HG02884 (cell line): Measurements from ENCODE around the gene FLOT2.
"Not testable (repeated sequence)": the region's sequence is repeated elsewhere in the genome, so short reads cannot be mapped to it uniquely, and the experiment has no call there.

ENCODE experiments used
- ATAC-seq: cut with Tn5 transposase; IDR thresholded peaks from one replicate; pipeline ENCODE4 v1.9.1; 2021; ENCODE audit warnings: mild to moderate bottlenecking, moderate library complexity; ENCODE audit not compliant: unreplicated experiment

FLOT2 gene

DNA sequence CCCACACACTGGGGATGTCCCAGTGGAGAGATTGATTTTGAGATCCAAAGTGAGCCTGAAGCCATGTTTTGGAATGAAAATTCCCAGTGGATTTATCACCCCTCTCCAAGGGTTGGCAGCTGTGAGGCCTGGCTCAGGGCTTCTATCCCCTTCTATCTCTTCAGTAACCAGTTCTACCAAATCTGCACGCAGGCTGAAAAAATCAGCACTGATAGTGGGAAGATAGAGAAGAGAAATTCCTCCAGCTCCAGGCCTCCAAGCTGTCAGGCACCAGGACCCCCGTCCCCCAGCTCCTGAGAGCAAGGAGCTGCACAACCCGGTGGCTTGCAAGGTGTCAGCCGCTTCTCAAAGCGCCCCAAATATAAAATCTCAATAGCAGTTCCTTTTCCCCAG, 1.0 kb downstream of the FLOT2 start:
- ATAC-seq, result no peak

DNA sequence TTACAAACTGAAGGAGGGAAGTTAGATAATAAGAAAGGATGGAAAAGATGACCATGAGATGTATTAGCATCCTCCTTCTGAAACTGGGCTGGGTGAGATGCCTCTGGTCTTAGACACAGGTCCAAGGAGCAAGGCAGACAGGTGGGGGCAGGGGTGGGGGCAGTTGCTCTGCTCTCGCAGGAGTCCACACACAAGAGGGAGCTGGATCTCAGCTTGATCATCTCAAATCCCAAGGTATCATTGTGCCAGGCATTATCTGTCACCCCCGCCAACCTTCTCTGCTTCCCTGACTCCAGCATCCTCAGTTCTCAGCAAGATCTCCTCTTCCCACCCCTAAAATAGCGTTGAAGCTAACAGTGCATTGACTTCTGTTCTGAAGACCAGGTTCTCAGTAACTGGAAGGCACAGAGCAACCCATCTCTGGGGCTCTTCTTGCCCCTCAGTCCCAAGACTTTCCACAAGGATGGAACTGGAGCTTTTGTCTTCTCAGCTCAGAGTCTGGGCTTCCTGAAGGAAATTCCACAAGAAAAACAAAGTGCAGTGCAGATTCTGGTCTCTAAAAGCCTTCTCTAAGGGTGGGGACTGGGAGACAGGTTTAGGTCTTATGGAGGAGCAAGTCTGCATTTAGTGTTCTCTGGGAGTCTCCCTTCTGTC, 1.6 kb downstream of the FLOT2 start:
- ATAC-seq, result no peak

DNA sequence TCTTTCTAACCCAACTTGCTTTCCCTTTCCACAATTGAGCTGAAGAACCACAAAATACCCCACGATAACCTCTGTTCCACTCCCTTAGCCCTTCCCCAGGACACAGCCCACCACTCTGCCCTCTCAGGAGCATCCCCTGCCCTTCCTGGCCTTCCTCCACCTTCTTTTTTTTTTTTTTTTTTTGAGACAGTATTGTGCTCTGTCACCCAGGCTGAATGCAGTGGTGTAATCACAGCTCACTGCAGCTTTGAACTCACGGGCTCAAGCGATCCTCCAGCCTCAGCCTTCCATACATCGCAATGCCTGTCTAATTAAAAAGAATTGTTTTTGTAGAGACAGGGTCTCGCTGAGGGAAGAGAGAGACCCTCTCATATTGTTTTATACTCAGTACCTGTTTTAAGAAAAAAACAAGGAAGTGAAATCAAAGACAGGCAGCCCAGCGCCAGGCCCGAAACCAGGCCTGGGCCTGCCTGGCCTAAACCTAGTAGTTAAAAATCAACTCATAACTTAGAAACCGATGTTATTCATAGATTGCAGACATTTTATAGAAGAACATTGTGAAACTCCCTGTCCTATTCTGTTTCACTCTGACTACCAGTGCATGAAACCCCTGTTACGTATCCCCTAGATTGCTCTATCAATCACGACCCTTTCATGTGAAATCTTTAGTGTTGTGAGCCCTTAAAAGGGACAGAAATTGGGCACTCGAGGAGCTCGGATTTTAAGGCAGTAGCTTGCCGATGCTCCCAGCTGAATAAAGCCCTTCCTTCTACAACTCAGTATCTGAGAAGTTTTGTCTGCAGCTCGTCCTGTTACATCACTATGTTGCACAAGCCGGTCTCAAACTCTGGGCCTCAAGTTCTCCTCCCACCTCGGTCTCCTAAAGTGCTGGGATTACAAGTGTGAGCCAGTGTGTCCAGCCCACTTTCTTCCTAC, 4.0 kb downstream of the FLOT2 start:
- not testable (repeated sequence) for ATAC-seq

DNA sequence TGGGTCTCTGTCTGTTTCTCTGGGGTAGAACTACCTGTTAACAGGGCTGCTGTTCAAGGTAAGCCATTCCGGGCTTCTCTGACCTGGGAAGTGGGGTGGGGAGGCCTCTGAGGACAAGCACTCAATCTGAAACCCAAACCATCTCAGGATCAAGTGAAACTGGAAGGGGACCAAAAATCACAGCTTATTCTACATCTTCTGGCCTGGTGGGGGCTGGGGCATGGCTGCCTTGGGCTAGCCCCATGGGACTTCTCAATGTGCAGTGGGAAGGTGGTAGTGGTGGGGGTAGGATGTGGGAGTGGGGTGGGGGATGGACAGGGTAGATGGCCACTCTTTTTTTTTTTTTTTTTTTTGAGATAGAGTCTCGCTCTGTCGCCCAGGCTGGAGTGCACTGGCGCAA, 5.5 kb downstream of the FLOT2 start:
- ATAC-seq, result no peak

DNA sequence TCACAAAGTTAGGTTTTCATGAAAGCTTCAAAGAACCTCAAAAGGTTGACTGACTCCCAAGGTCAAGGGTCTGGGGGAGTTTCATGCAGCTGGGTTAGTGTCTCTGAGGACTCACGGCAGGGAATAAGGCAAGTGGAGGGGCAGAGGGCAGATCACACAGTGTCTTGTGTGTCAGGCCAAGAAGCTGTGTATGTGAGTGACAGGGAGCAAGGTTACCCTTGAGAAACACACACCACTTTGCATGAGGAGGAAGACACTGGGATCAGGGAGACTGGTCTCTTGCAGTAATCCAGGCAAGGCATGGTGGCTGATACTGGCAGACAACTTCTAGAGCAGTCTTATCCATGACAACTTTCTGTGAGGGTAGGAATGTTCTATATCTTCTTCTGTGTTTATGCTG, 6.3 kb downstream of the FLOT2 start:
- no peak for ATAC-seq

DNA sequence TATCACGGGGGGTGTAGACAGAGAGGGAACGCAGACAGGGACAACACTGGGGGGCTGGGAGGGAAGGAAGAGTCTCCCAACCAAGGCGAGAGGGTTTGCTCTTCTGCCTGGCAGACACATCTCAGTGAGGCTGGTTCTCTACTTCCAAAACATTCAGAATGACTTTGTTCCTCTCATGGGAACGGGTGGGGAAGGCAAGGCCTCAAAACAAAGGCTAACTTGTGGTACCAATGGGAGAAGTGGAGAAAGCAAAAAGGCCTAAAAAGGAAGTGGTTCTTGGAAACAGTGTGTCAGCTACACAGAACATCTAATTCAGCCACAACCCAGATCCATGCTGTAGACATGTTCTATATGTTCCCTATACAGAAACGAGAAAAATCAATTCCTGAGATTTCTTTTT, 7.5 kb downstream of the FLOT2 start:
- ATAC-seq, result no peak

DNA sequence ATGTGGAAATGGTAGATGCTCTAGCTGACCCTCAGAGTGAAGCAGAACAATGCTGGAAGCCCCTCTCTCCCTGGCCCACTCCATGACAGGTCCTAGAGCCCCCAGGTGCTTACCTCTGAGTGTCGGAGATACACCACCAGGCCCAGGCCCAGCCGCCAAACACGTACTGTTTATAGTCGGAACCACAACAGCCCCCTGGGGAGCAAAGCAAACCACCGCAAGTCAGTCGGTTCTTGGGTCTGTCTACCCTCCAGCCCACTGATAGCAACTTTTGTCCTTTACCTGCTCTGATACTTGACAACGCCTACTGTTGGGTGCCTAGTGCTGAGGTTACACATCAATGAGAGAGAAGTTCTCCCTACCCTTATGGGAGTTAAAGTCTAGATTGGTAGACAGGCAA, 8.7 kb downstream of the FLOT2 start:
- no peak for ATAC-seq

DNA sequence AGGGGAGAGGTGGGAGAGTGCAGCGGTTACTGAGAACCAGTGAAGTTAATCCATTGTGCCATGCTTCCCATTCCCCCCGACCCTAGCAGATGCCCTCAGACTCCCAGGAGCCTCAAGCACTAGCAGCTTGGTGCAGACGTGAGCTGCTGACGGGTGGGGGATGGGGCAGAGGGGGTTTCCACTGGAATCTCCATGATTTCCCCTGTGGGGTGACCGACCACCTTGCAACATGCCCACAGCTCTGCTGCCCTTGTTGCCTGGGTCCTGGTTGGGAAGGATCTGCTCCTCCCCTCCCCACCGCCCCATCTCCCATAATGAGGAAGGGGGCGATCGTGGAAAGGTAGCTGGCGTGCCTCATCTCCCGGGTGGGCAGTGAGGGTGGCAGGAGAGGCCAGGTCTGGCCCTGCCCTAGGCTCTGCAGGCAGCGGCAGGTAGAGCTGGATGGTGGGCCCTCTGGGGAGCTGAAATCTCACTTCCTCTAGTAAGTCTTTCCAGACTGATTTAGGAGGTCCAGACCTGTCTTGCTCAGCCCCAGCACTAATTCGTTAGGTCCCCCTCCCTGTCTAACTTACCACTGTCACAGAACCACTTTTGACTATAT, 9.6 kb downstream of the FLOT2 start:
- no peak for ATAC-seq

DNA sequence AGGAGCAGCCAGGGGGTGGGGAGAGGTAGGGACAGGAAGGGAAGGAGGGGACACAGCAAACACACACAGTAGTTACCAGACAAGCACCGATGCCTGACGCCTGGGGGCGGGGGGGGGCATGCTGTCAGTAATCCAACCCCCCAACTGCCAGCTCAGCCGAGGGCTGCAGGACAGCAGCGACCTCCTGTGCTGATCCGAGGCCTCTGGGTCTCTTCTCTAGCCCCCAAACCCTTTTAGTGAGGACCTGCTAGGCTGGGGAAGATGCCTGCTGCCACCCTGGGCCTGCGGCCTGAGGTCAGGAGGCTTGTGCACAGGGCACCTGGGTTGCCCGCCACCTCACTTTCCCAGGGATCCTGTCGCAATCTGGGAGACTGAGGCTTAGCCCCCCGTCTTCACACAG, 11.6 kb downstream of the FLOT2 start:
- no peak for ATAC-seq

DNA sequence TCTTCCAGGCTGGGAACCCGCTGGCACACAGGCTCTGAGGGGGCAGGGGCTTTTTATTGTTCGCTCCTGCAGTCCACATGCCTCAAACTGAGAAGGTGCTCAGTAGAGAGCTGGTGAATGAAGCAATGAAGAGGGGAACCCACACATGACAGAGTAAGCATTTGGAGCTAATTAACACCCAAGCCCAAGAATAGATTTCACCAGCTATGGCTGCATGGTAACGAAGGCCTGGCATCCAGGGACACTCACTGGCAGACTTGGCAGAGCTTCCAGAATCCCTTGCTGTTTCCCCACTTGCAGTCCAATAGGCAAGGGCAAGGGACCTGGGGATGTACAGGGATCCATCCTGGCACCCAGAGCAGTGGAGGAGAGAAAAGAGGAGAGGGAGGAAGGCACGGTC, 12.2 kb downstream of the FLOT2 start:
- ATAC-seq, result no peak

DNA sequence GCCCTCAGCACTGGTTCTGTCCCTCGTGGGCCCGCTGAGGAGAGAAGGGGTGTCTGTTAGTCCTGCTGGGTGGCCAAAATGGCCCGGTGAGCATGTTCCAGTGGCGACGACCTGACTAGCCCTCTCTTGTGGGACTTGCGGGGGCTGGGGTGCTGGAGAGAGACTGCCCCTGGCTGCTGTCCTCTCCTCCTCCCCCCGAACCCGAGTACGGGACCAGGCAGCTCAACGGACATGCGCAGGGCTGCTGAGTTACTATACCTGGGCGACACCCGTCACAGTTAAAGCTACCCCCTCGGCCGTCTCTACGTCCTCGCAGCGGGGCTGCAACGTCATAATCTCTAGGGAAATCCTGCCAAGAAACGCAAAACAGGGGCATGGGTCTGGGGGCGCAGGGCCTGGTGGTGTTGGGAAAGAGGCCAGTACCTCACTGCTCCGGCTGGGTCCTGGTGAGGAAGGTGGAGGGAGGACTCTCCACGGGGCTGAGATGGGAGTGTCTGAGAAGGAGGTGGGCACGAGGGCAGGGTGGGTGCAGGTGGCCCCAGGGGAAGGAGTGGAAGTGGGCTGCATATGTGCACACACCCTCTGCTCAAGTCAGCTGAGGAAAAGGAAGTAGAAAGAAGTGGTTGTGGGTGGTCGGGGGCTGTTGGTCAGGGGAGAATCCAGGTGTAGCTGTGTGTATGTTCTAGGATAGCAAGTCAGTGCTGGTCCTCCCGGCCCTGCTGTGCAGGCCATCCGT, 13.4 kb downstream of the FLOT2 start:
- ATAC-seq, result no peak

DNA sequence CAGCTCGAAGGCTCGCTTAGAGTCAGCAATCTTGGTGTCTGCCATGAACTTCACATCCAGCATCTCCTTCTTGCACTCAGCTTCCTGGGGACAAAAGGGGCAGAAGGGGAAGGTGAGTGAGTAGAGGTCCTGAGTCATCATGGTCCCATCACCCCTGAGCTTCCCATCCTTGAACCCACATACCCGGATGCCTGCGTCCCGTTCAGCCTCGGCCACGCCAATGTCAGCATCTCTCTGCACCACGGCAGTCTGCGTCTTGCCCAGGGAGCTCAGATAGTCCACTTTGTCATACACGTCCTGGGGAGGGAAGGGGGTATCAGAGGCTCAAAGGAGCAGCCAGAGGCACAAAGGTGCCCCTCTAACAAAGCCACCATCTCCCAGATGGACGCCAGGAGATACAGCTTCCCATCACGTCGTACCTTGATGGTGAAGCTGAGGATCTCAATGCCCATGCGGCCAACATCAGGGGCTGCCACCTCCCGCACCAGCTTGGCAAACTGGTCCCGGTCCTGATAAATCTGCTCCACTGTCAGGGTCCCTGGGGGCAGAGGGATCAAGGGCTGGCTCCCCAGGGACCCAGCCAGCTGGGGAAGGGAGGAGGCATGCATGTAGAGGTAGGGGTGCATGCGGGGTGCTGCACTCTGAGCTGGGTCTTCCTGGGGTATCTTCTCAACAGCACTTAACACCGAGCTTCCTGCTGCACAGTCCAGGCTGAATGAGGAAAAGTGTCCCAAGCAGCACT, 15.2 kb downstream of the FLOT2 start:
- no peak for ATAC-seq

DNA sequence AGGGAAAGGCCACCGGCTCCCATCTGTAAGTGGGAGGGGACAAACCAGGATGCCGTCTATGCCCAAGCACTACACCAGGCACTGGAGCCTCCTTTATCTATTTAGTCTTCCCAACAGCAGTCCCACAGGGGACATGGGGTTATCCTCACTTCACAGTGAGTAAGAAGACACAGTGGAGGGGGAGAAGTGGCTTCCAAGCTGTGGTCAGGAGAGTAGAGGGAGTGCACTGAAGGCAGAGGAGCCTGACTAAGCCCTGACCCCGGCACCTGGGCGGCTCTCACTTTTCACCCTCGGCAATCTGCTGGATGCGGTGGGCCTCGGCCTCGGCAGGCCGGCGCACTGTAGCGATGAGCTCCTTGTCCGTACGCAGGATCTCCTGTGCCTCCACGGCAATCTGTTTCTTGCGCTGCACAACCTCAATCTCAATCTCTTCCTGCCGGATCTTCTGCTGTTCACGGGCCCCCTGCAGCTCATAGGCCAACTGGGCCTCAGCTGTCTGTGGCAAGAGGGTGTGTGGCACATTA, 15.9 kb downstream of the FLOT2 start:
- ATAC-seq, result no peak

DNA sequence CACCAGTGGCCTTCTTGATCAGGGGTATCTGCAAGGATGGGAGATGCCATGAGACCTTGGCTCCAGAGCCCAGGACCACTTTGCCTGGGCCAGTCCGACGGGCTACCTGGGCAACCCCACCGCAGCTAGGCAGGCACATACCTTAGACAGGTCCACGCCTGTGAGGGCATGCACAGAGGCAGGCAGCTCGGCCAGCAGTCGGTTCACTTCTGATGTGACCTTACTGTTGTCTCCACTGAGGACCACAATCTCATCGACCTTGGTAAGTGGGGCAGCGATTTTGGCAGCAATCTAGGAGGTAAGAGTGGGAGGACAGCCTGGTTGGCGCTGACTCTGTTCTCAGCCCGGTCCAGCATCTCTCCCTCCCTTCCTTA, 17.0 kb downstream of the FLOT2 start:
- no peak for ATAC-seq

DNA sequence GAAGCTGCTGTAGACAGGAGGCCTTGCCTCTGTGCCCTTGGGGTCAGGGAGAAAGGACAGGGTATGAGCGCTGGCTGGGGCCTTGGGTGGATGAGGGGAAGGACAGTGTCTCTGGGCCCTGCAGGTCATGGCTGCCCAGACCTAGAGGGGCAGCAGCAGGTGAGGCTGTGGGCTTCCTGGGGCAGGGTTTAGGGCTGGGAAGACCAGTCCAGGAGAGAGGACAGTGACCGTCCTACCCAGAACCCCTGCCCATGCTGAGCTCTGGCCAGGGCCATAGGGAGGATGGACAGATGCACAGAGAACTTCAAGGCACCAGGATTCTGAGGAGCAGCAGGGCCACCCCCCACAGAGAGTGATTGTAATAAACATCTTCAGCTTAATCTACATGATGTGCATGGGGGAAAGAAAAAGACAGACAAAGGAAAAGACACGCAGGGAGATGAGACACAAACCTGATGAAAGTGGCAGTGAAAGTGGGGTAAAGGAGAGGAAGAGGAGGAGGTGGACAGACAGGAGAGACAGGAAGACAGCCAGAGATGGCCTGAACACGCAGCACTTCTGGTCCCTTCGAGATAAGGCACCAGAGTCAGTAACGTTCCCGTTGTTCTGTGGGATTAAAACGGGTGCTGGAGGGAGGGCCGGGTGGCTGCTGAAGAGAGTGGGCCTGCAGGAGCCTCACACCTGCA, 17.5 kb downstream of the FLOT2 start:
- no peak for ATAC-seq

DNA sequence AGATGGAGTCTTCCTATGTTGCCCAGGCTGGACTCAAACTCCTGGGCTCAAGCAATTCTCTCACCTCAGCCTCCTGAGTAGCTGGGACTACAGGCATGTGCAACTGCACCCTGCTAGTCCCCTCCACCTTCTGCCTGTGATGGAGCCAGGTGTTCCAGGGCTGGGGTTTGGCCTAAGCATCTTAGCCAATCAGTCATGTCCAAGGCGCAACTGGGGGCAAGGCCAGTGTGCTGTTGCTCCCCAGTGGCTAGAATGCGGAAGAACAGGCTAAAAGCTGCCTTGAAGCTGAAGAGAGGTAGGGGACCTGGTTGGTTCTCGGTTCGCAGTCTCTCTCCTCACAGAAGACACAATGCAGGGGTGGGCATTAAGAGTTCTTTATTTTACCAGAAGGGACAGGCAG, 18.6 kb downstream of the FLOT2 start:
- no peak for ATAC-seq

DNA sequence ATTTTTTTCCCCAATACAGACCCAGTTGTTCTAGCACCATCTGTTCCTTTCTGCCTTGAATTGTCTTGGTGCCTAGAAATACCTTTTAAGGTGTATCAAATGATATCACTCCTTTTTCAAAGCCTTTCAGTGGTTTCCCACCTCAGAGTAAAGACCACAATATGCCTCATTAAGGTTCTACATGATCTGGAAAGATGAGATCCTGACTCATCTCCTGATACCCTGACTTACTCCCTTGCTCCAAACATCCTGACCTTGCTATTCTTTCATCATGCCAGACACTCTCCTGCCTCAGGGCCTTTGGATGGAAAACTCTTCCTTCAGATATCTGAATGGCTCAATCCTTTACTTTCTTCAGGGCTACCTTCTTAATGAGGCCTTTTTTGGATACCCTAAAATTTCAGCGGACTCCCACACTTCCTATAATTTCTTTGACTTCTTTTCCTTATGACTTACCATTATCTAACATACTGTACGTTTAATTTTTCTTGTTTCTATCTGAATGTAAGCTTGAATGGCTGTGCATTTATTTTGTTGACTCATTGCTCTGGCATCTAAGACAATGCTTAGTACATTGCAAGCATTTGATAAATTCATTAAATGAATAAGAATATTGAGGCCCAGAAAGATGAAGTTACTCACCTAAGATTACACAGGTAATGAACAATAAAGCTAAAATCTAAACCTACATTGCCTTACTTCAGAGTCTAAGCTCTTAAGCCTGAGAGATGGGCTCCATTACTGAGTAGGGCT, 19.2 kb downstream of the FLOT2 start:
- ATAC-seq, result no peak

DNA sequence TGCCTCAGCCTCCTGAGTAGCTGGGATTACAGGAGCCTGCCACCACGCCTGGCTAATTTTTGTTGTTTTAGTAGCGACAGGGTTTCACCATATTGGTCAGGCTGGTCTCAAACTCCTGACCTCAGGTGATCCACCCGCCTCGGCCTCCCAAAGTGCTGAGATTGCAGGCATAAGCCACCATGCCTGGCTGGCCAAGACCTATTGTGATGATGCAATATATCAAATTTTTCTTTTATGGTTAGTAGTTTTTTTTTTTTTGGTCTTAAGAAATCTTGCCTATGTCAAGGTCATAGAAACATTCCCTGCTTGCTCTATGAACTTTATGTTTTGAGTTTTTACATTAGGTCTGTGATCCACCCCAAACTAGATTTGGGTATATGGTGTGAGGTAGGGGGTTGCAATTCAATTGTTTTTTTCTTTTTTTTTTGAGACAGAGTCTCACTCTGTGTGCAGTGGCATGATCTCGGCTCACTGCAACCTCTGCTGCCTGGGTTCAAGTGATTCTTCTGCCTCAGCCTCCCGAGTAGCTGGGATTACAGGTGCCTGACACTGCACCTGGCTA, 20.3 kb downstream of the FLOT2 start:
- ATAC-seq, result not testable (repeated sequence)
